Smooth muscle cell of the brain vasculature (primary cell): ENCODE measurements around the gene TBC1D22A.
"Not testable (repeated sequence)": the region's sequence is repeated elsewhere in the genome, so short reads cannot be mapped to it uniquely, and the experiment has no call there.

Source experiments
- DNase-seq: peaks from one replicate; pipeline ENCODE4 v3.0.0-alpha.2; 2012; ENCODE audit warnings: low read depth, low spot score

The TBC1D22A gene, protein sequence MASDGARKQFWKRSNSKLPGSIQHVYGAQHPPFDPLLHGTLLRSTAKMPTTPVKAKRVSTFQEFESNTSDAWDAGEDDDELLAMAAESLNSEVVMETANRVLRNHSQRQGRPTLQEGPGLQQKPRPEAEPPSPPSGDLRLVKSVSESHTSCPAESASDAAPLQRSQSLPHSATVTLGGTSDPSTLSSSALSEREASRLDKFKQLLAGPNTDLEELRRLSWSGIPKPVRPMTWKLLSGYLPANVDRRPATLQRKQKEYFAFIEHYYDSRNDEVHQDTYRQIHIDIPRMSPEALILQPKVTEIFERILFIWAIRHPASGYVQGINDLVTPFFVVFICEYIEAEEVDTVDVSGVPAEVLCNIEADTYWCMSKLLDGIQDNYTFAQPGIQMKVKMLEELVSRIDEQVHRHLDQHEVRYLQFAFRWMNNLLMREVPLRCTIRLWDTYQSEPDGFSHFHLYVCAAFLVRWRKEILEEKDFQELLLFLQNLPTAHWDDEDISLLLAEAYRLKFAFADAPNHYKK

DNA sequence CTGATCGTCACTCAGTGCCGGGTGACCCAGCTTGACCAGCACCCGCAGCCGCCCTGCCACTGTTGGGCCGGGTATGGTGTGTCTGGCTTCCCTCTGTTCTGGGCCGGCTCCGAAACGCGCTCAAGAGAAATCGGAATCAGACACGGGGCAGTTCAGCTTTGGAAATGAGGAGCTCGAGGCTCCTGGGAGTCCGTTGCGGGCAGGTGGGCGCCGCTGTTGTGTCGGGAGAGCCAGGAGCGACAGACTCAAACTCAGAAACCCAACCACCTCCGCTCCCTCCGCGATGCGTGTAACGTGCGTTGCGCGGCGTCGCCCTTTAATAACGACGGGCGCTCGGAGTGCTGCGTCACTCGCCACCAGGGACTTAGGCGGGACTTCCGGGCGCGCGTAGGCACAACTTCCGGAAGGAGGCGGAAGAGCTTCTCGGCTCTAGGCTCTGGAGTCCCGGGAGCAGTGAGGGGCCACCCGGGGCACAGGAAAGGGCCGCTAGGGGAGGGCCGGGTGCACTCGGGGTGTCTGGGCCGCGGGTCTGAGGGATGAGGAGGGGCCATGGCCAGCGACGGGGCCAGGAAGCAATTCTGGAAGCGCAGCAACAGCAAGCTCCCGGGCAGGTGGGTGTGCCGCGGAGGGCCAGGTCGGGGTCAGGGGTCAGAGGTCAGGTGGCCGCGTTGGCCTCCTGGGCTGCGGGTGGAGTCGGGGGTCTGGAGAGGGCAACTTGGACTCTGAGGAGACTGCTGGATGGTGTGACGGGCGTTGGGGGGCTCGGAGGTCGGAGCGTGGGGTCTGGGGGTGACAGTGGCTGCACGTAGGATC lies at the start of gene TBC1D22A:
Gene TBC1D22A (plus strand): TSS at position 413 of the 813 bp plus-strand sequence. CDS start 137 bp downstream, at position 550.
- DNase-seq = peak; percentile 83

DNA sequence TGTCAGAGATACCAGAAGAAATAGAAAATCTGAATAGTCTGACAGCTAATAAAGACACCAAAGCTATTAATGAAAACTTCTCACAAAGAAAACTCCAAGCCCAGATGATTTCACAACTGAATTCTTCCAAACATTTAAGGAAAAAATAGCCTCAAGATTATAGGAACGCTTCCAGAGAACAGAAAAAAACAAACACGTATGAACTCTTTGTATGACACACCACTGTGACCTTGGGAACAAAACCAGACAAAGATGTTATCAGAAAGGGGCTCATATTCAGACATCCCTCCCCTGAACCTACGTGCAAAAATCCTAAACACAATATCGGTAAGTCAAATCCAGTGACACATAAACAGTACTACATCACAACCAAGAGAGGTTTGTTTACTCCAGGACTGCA lies 47.9 kb upstream of the TBC1D22A start:
- DNase-seq = no peak

DNA sequence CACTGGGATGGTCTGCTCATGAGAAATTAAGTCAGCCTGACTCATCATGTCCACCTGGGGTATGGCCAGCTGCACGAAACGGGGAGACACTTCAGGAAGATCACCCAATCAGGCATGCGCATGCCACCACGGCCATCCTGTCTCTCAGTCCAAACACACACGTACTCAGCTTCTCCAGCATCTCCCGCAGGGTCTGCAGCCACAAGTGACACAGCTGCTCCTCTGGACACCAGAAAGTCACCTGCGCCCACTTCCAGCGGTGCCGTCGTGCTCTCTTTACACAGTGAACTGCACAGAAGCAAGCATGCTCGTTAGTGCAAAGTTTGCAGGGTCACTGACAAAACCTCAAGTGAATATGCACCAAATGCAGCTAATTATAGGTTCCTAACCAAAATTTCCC lies 42.5 kb upstream of the TBC1D22A start:
- DNase-seq = no peak

DNA sequence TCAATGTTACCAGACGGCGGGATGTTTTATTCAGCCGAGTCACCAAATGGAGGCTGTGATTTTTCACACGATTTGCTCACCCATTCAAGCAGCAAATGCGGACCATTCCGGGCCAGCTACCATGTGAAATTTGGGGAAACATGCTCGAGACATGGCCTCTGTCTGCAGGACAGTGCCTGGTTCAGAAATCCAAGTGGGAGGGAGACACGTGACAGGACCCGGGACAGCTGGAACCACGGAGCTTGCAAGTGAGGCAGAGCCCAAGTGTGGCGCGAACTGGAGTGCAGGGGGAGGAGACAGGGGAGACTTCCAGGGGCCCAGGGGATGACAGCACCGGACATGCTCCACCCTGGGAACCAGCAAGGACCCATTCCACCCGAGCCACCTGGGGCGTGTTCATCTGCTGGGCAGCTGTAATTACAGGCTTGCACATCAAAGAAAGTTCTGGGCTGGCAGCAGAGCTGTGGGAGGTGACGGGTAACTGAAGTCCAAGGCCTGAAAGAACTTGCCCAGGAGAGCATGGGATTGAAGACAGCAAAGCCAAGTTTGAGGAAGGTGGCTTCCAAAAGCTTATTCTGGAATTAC lies 40.9 kb upstream of the TBC1D22A start:
- DNase-seq = no peak

DNA sequence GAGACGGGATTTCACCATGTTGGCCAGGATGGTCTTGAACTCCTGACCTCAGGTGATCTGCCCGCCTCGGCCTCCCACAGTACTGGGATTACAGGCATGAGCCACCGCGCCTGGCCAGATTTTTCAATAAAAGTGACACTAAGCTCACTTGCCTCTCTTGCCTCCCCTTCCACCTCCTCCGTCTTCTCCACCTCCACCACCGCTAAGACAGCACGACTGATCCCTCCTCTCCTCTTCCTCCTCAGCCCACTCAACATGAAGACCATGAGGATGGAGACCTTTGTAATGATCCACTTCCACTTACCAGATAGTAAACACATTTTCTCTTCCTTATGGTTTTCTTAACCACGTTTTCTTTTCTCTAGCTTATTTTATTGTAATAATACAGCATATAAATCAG lies 38.6 kb upstream of the TBC1D22A start:
- no peak for DNase-seq

DNA sequence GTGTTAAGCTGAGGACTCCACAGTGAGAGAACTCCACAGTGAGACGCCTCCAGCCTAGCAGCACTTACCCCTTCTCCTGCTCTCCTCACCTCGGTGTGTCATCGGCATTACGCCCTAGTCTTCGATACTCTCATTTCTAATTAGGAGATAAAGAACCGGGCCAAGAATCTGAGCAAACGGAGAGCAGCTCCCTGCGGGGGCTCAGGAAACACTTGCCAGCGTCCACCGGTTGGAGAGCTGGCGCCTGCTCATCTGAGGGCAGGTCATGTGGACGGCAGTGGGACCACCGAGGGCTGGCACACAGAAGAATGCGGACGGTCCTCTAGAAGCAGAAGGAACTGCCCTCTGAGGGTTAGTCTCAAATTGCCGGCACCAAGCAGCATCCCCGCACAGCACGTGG lies 37.4 kb upstream of the TBC1D22A start:
- no peak for DNase-seq

DNA sequence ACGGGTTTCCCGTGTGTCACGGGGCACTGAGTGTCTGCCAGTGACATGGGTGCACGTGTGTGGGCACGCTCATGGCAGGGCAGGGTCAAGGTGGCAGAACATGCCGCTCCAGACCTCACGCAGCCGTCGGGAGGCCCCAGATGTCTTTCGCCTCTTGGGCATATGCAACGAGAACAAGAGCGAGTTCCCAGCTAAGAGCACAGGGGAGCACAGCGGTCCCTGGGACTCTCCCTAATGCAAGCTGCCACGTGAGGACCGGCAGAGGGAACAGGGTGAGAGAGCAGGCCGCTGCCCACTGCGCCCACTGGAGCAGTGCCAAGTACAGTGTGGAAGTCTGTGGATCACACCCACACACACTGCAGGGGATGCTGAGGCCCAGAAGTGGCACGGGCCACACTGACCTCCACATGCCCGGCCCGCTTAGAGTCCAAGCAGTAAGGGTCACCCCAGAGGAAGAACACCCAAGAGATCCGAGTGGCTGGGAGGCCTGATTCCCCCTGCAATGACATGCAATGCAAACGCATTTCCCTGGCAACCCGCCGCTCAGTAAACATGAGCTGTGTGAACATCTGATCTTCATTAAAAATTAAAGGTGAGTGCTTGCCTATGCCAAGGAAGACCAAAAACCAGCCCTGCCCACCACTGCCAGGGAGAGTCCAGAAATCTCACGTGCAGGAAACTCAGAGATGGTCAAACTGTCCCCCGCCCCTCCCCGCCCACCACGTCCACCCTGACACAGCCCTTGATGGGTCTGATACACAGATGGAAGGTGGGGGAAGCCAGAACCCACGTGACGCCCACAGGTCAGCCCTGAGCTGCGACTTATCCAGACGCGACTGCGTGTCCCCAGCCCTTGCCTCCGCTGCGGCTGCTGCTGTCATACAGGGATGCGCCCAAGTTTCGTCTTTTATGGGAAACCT lies 36.1 kb upstream of the TBC1D22A start:
- DNase-seq = peak; percentile 58

DNA sequence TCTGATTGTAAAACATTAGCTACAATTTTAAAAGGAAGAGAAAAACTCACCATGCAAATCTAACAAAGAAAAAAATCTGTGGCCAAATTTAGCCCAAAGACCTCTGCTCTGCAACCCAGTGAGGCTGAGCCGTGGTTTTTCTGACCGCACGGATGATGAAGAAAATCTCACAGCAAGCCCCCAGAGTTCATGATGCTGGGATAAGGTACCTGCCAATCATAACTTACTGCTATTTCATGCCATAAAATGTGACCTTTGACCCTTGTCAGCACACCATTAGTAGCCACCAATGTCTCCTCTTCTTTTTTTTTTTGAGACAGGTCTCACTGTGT lies 35.5 kb upstream of the TBC1D22A start:
- no peak for DNase-seq

DNA sequence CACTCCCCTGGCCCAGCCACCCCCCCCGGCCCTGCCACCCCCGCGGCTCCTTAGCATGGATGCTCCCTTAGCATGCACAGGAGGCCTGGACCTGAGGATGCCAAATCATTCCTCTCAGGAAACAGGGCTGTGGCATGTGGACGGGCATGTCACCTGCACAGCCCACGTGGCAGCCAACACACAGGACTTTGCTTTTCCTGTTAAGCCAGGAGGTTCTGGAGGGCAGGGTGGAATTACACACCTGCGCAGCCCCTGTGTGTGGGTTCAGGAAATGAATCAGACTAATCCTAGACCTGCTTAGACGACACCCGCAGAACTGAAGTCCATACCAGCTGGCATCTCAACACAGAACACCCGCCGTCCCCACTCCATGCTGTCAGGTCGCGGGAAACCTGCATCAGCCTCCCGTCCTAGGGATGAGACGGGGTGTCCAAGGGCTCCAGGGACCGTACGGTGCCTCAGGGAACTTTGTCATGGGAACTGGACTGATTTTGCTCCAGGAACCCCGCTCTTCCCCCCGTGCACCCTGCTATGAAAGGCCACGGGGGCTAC lies 34.6 kb upstream of the TBC1D22A start:
- DNase-seq = no peak

DNA sequence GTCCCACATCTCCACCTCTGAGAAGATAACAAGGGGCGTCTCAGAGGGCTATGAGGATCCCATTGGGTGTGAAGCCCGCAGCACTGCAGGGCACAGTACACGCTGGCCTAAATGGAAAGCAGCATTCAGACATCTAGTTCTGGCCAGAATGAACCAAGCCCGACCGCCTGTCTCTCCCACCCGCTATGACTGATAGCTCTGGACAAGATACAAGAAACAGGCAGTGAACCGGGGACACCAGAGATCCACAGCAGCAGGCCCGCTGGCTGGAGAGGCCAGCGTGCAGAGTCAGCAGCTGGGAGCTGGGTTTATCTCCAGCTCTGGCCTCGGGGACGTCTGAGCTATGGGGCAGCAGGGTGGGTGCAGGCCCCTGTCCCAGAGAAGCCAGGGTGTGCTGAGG lies 34.0 kb upstream of the TBC1D22A start:
- DNase-seq = no peak

DNA sequence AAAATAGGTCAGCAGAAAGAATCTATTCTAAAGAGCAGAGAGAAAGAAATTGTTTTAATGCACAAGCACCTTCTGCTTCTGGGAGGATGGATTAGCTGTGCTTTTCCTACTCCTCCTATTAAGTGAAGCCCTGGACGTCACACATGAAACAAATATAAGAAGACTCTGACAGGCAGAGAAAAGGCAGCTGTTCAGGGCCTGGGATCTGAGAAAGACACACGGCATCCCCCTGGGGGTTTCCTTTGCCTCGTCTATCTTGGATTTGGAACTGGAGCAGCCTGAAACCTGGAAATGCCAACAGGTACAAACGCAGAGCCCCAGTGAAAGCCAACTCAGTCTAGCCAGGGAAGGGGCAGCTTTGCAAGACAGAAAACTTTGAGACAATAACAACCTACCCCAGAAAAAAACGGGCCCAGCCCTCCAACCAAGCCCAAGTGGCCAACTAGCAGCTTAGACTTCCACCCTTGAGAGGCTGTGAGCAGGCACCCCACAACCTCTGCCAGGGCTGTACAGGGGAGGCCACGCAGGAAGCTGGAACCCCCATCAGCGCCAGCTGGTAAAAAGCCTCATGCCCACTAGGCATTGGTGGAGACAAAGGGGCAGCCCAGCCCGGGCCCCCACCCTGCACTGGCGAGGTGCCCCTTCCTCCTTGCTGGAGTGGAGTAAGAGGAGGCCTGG lies 31.7 kb upstream of the TBC1D22A start:
- DNase-seq = no peak

DNA sequence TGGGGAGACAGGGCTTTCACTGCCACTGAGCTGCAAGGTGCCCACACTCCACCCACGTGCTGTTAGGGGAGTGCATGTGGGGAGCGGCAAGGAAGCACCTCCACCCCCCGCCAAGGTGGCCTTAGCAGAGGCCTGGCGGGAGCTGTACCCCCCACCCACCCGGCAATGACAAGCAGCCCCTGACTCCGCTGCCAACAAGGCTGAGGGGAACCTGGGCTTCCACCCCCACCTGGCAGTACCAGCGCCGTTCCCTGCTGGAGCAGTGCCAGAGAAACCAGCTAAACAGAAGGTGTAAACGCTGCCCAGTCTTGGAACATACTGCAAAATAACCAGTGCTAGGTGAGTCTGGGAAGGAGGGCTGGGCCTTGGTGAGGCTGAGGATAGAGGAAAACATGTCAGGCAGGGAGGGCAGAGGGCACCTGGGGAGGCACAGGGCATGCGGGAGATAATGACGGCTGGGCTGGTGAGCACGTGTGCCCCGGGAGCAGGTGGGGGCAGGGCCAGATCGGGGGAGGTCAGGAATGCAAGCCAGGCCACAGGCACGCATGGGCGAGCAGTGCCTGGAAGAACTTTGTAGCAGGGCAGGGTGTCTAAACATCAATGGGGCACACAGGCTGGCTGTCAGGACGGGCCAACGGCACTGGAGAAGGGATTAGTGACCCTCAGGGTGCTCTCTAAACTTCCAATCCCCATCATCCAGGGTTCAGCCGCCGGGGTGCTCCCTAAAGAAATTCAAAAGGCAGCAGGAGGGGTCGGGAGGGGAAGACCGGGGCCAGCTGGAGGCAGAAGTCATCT lies 31.0 kb upstream of the TBC1D22A start:
- DNase-seq = no peak

DNA sequence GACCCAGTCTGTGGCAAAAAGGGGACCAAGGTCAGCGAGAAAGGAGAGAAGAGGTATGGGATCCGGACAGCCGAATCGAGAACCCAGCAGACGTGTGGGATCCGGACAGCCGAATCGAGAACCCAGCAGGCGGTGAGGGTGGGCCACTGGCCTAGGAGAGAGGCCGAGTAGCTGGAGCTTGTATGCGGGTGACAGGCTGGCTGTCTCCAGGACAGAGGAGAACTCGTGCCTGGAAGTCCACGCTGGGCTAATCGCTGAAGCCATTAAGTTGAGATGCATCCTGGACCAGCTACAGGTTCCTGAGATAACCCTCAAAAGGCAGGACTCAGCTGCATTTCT lies 30.4 kb upstream of the TBC1D22A start:
- no peak for DNase-seq

DNA sequence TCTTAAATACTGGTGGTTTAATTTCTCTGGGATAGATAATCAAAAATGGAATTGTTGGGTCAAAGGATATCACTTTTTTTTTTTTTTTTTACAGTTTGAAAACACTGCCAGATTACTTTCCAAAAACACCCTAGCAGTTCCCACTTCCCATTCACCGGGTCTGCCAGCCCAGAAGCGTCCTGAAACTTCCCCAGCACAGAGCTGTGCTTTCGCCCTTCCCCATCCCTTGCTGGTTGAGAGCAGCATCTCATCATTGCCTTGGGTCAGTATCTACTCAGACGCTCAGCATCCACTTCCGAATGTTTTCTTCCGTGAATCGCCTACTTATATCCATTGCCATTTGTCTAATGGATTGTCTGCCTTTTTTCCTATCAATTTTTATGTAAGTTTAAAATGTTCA lies 29.9 kb upstream of the TBC1D22A start:
- DNase-seq = no peak

DNA sequence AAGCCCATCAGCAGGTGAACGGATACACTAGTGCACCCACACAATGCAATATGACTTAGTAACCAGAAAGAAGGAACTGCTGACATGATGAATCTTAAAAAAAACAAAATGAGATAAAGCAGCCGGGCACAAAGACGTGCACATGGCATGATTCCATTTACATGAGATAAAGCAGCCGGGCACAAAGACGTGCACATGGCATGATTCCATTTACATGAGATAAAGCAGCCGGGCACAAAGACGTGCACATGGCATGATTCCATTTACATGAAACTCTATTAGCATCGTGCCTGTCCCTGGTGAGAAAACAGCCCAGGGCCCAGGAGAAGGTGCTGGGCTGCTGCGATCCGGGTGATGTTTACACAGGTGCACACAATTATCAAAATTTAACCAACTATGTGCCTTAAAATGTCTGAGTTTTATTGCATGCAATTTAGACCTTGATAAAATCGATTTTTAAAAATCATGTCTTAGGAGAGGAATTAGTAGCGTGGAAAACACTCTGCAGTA lies 28.2 kb upstream of the TBC1D22A start:
- not testable (repeated sequence) for DNase-seq

DNA sequence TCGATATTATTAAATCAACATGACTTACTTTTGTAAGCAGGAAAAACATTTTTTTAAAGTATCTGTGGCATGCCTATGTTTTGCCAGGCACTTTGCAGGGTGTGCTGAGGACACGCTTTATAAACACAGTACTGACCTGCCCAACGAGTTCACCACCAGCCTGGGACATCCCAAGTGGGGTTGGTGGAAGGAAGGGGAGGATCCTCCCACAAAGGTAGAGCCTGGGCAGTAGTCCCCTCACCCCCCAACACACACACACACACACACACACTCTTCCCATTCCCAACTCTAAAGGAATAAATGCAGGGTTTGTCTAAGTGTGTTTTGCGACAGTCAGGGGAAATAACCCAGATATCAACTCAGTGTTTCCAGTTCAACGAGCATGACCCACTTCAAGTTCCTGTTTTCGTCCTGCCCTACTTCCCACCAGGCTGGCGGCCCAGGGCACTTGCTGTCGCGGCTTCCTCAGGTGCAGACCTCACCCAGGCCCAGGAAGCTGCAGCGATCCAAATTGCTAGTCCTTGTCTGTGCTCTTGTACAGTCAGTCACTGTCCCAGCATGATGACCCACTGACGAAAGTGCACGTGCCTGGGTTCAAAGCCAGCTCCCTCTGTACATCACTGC lies 27.5 kb upstream of the TBC1D22A start:
- DNase-seq = no peak

DNA sequence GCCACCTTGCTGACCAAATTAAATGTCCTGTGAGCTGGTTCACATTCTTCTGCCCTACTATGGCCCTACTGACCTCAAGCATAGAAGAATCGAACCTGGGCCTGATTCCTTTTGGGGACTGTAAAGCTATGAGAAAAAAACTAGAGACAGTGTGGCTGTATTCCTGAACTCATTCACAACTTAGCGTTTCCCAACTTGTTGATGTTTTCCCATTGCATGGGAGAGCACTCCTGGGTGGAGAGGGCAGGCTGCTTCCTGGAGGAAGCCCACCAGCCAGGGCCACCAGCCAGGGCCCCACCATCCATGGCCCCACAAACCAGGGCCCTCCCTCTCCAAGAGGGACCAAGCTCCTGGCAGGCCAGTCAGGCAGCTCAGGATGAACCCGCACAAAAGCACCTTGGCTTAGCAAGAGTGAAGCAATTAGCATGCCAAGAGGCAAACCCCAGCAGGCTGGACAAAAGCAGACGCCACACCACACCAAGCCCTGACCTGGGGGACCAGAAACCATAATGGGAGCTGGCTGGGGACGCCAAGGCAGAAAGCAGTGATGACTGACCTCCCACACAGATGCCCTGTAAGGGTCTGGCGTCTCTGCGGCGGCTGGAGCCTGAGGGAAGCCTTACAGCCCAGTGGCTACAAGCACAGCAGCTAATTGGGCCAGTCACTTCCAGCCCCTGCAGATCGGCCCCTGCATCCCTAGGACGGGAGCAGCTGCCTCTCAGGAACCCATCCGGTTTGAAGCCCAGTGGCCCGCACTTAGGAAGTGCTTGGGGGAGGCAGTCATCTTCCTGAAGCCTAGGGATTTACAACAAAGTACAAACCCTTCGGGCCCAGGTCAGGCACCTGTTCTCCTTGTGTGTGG lies 26.5 kb upstream of the TBC1D22A start:
- no peak for DNase-seq

DNA sequence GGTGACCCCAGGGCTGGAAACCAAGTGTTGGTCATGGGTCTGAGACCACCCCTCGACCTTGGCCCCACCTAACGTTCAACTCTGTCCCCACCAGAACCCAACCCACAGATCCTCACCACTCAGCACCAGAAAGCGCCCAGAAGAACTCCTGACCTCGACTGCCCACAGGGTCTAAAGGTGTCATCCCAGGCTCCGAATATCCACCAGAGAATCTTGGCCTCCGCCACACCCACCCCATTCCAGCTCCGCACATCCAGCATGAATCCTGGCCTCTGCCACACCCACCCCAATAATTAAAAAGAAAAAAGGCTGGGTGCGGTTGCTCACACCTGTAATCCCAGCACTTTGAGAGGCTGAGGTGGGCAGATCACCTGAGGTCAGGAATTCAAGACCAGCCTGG lies 25.7 kb upstream of the TBC1D22A start:
- DNase-seq = no peak
